ENCODE data around the gene GHRH. TPM values are rescaled to one million over a fixed set of nuclear protein-coding genes. Genes with fewer than 3 reads are reported as not detected.

Gene GHRH
- total and polyA plus RNA-seq, 4 donors, result not detected

- TF ChIP-seq CTCF (IDR thresholded peaks at IDR 0.05; ENCODE audit: control extremely low read depth, extremely low read depth), result no peak
Observed at GRCh38 chr20:37219751-37220668, 41.6 kb downstream of the GHRH start.

GRCh38 chr20:37218976-37219375, 42.6 kb downstream of the GHRH start:
- no peaks in the 10 kb centered on the region for H3K9me3 ChIP-seq (ENCODE audit: control insufficient read depth in 4 of 4, insufficient read depth in 3 of 4, low read length in 3 of 4)
- no peaks in the 10 kb centered on the region for H3K27me3 ChIP-seq (ENCODE audit: control insufficient read depth in 3 of 3, insufficient read depth in 3 of 3, low read length in 2 of 3)
- TF ChIP-seq CTCF (IDR thresholded peaks at IDR 0.05; ENCODE audit: control extremely low read depth, extremely low read depth), result no peak
- H3K27ac ChIP-seq (ENCODE audit: low read depth in 1 of 2, low read length in 1 of 2), result no peak overlapping the region
- H3K9ac ChIP-seq (ENCODE audit: insufficient read depth in 1 of 2, low read length in 2 of 2), result no peak overlapping the region
- WGBS, 2 donors, result 75 to 84% methylated on average over 4 of the region's 4 CpGs
- H3K4me1 ChIP-seq (ENCODE audit: control insufficient read depth in 5 of 5, insufficient read depth in 5 of 5, low read length in 5 of 5), result no peaks in the 10 kb centered on the region
- no peak overlapping the region for H3K4me3 ChIP-seq
- ATAC-seq (ENCODE audit: insufficient read depth, low FRiP score), result no peak
- H3K36me3 ChIP-seq (ENCODE audit: control insufficient read depth in 4 of 4, insufficient read depth in 4 of 4, low read length in 4 of 4), result peaks cover 7 to 29% (median 18%) of the 10 kb centered on the region in 4 donors
- DNase-seq, result no peak

More at GRCh38 chr20:37219751-37220668, 41.6 kb downstream of the GHRH start:
- no peak for ATAC-seq (ENCODE audit: insufficient read depth, low FRiP score)
- 76 to 88% methylated on average over 10 of the region's 10 CpGs for WGBS, 2 donors
- Histone ChIP-seq H3K4me1 (ENCODE audit: control insufficient read depth in 5 of 5, insufficient read depth in 5 of 5, low read length in 5 of 5) (no peaks in the 10 kb centered on the region), H3K27me3 (ENCODE audit: control insufficient read depth in 3 of 3, insufficient read depth in 3 of 3, low read length in 2 of 3) (no peaks in the 10 kb centered on the region), H3K4me3 (no peak overlapping the region), H3K36me3 (ENCODE audit: control insufficient read depth in 4 of 4, insufficient read depth in 4 of 4, low read length in 4 of 4) (peaks cover 14 to 30% (median 22%) of the 10 kb centered on the region in 4 donors), H3K9me3 (ENCODE audit: control insufficient read depth in 4 of 4, insufficient read depth in 3 of 4, low read length in 3 of 4) (no peaks in the 10 kb centered on the region), H3K9ac (ENCODE audit: insufficient read depth in 1 of 2, low read length in 2 of 2) (no peak overlapping the region), H3K27ac (ENCODE audit: low read depth in 1 of 2, low read length in 1 of 2) (peak overlapping the region in 1 of 2 donors; percentile 47)
- DNase-seq, result no peak

GRCh38 chr20:37218441-37218840, 43.2 kb downstream of the GHRH start:
- H3K9ac ChIP-seq (ENCODE audit: insufficient read depth in 1 of 2, low read length in 2 of 2), result no peak overlapping the region
- peaks cover 7 to 31% (median 17%) of the 10 kb centered on the region in 4 donors for H3K36me3 ChIP-seq (ENCODE audit: control insufficient read depth in 4 of 4, insufficient read depth in 4 of 4, low read length in 4 of 4)
- ATAC-seq (ENCODE audit: insufficient read depth, low FRiP score) (no peak), DNase-seq (no peak)
- H3K9me3 ChIP-seq (ENCODE audit: control insufficient read depth in 4 of 4, insufficient read depth in 3 of 4, low read length in 3 of 4), result no peaks in the 10 kb centered on the region
- H3K27ac ChIP-seq (ENCODE audit: low read depth in 1 of 2, low read length in 1 of 2), result no peak overlapping the region
- no peak overlapping the region for H3K4me3 ChIP-seq
- H3K27me3 ChIP-seq (ENCODE audit: control insufficient read depth in 3 of 3, insufficient read depth in 3 of 3, low read length in 2 of 3), result no peaks in the 10 kb centered on the region
- TF ChIP-seq CTCF (IDR thresholded peaks at IDR 0.05; ENCODE audit: control extremely low read depth, extremely low read depth), result no peak
- WGBS, 2 donors, result 93 to 94% methylated on average over 4 of the region's 4 CpGs
- H3K4me1 ChIP-seq (ENCODE audit: control insufficient read depth in 5 of 5, insufficient read depth in 5 of 5, low read length in 5 of 5), result no peaks in the 10 kb centered on the region

Measured in lung (tissue), 12 donors.